OCI-LY7 (cell line): ENCODE results near the gene CCNE1. TPM values are rescaled to one million over a fixed set of nuclear protein-coding genes. Genes with fewer than 3 reads are reported as not detected.

Experiments used
- BruUV-seq: library from RNA; stranded (reverse); fragments of 400-500 nt; replicated peaks from 2 replicates; lab custom pipeline; 2021; lab: Mats Ljungman, UMichigan
- CTCF ChIA-PET: fragments of 300-600 bp; sonication (Branson Sonifier 250); formaldehyde crosslinking; loops from one replicate; lab custom pipeline; 2022; ENCODE audit warnings: antibody characterized with exemption; ENCODE audit not compliant: unreplicated experiment; lab: Charles Lee
- POLR2A ChIA-PET: fragments of 300-600 bp; sonication (Branson Sonifier 250); formaldehyde crosslinking; loops from one replicate; lab custom pipeline; 2022; ENCODE audit warnings: antibody characterized with exemption; lab: Charles Lee
- DNase-seq: peaks from one replicate; pipeline ENCODE4 v3.0.0-alpha.2; 2015; ENCODE audit warnings: low spot score
- H2AFZ ChIP-seq: fragments of 200-600 bp; sonication (generic), shearing (Covaris generic); 2 replicates; pipeline ENCODE4 v1.6.1; 2014; ENCODE audit warnings: mild to moderate bottlenecking, antibody characterized with exemption, low read length, moderate library complexity
- H3K27ac ChIP-seq: fragments of 200-600 bp; sonication (generic); 2 replicates; pipeline ENCODE4 v1.5.1; 2014; ENCODE audit warnings: mixed run types, low read depth, mild to moderate bottlenecking, moderate library complexity, low read length, inconsistent platforms; ENCODE audit not compliant: poor library complexity, severe bottlenecking
- H3K36me3 ChIP-seq: fragments of 200-600 bp; sonication (generic); 2 replicates; pipeline ENCODE4 v1.6.1; 2014; ENCODE audit warnings: mild to moderate bottlenecking, antibody characterized with exemption, low read length, moderate library complexity, mixed read lengths; ENCODE audit not compliant: insufficient read depth
- H3K4me1 ChIP-seq: fragments of 200-600 bp; sonication (generic); 2 replicates; pipeline ENCODE4 v1.5.1; 2014; ENCODE audit warnings: mild to moderate bottlenecking, low read length; ENCODE audit not compliant: insufficient read depth, poor library complexity, severe bottlenecking
- H3K4me2 ChIP-seq: fragments of 200-600 bp; sonication (generic); 2 replicates; pipeline ENCODE4 v1.6.1; 2014; ENCODE audit warnings: mild to moderate bottlenecking, low read length
- H3K4me3 ChIP-seq: fragments of 200-600 bp; sonication (generic); 2 replicates; pipeline ENCODE4 v1.5.1; 2014; ENCODE audit warnings: mild to moderate bottlenecking, low read depth, low read length; ENCODE audit not compliant: poor library complexity, severe bottlenecking
- H3K79me2 ChIP-seq: fragments of 200-600 bp; sonication (generic); 2 replicates; pipeline ENCODE4 v1.6.1; 2016; ENCODE audit warnings: low read depth, mild to moderate bottlenecking, low read length, moderate library complexity, mixed read lengths; ENCODE audit not compliant: insufficient read depth
- H3K9me2 ChIP-seq: fragments of 200-600 bp; sonication (generic); 2 replicates; pipeline ENCODE4 v1.6.1; 2016; ENCODE audit warnings: mild to moderate bottlenecking, low read length, mixed read lengths; ENCODE audit not compliant: insufficient read depth
- H3K9me3 ChIP-seq: fragments of 200-600 bp; sonication (generic); 2 replicates; pipeline ENCODE4 v1.6.1; 2014; ENCODE audit warnings: mild to moderate bottlenecking, mixed run types, low read length, mixed read lengths
- H4K20me1 ChIP-seq: fragments of 200-600 bp; sonication (generic); 2 replicates; pipeline ENCODE4 v1.6.1; 2014; ENCODE audit warnings: mild to moderate bottlenecking, antibody characterized with exemption, low read length, moderate library complexity, mixed read lengths; ENCODE audit not compliant: insufficient read depth
- CTCF ChIP-seq: fragments of 200-600 bp; sonication (generic); conservative IDR thresholded peaks from 2 replicates; pipeline ENCODE4 v1.5.1; 2014; ENCODE audit warnings: mild to moderate bottlenecking, antibody characterized with exemption, low read length, moderate library complexity, mixed read lengths
- EZH2phosphoT487 ChIP-seq: fragments of 200-600 bp; sonication (generic); IDR thresholded peaks from 2 replicates; pipeline ENCODE4 v1.6.1; 2018; ENCODE audit warnings: low read depth, borderline replicate concordance, mild to moderate bottlenecking, mixed run types, antibody characterized with exemption, low read length, moderate library complexity, mixed read lengths
- intact Hi-C: fragments of 100-400 bp; cut with micrococcal nuclease; formaldehyde crosslinking; loops from one replicate; pipeline ENCODE4 v1.10.0; 2022; ENCODE audit not compliant: unreplicated experiment
- total RNA-seq, 2 experiments: library from RNA; depleted of rRNA in 1 of 2; stranded (reverse); fragments of >200 nt in 1 of 2; shearing (Covaris generic) in 1 of 2; gene quantifications; 2 replicates each; pipeline ENCODE4 v1.2.3, GENCODE V29; 2014 to 2022

CCNE1 gene
- total RNA-seq, 2 experiments from 2014 or later, result 23.2 to 36.1 TPM

- no peak overlapping the region for H3K27ac ChIP-seq
- H3K79me2 ChIP-seq, result no peaks in the 10 kb centered on the region
- no peak overlapping the region for H3K4me3 ChIP-seq
- peak; percentile 42 for DNase-seq
- BruUV-seq, result no TSS peak
- CTCF ChIA-PET, result no interaction called here
- no peaks in the 10 kb centered on the region for H3K9me2 ChIP-seq
- POLR2A ChIA-PET, result no interaction called here
- H3K4me2 ChIP-seq, result no peak overlapping the region
- no peaks in the 10 kb centered on the region for H4K20me1 ChIP-seq
- peaks cover 38% of the 10 kb centered on the region for H3K4me1 ChIP-seq
- TF ChIP-seq CTCF (no peak), EZH2phosphoT487 (no peak)
- no peaks in the 10 kb centered on the region for H3K9me3 ChIP-seq
- H3K36me3 ChIP-seq, result no peaks in the 10 kb centered on the region
- intact Hi-C loops, result no loop called here
- H2AFZ ChIP-seq, result peak overlapping the region; percentile 47; the same call in 1 of the 2 replicates
Observed at GRCh38 chr19:29841559-29842367, 30.0 kb downstream of the CCNE1 start.

- no peak for TF ChIP-seq CTCF
- no peak for TF ChIP-seq EZH2phosphoT487
- POLR2A ChIA-PET, result no interaction called here
- intact Hi-C loops, result no loop called here
Observed at GRCh38 chr19:29842471-29843179, 30.8 kb downstream of the CCNE1 start.

More at GRCh38 chr19:29842471-29843179, 30.8 kb downstream of the CCNE1 start:
- no peaks in the 10 kb centered on the region for H3K36me3 ChIP-seq
- DNase-seq, result no peak
- H3K4me1 ChIP-seq, result peaks cover 29% of the 10 kb centered on the region
- H4K20me1 ChIP-seq, result no peaks in the 10 kb centered on the region
- H3K4me3 ChIP-seq, result no peak overlapping the region
- H3K27ac ChIP-seq, result no peak overlapping the region
- no peak overlapping the region for H3K4me2 ChIP-seq
- CTCF ChIA-PET, result no interaction called here
- no peak overlapping the region for H2AFZ ChIP-seq
- no peaks in the 10 kb centered on the region for H3K9me2 ChIP-seq
- BruUV-seq, result no TSS peak
- no peaks in the 10 kb centered on the region for H3K79me2 ChIP-seq
- no peaks in the 10 kb centered on the region for H3K9me3 ChIP-seq
